Measurements from ENCODE around the gene MPO. TPM values are rescaled to one million over a fixed set of nuclear protein-coding genes. Genes with fewer than 3 reads are reported as not detected.

Gene MPO
- polyA plus RNA-seq, 2 of the 4 experiments (the other 2 are of a cell fraction) = not detected

GRCh38 chr17:58314706-58315015, 33.9 kb upstream of the MPO start:
- CTCF ChIA-PET = interaction anchor here (0.7 to 19.5 kb wide), 9 partner anchors 11 to 135 kb away, joined by 3 to 315 read pairs (median 65); partner anchors contain the start of gene RNF43
- no peak for TF ChIP-seq KDM1A (IDR thresholded peaks at IDR 0.05; ENCODE audit: low read depth)
- TF ChIP-seq BHLHE40 (IDR thresholded peaks at IDR 0.05; ENCODE audit: low read depth, low read length) = no peak
- TF ChIP-seq MYC (IDR thresholded peaks at IDR 0.05; ENCODE audit: borderline replicate concordance, low read length) = no peak
- TF ChIP-seq NFE2L2 (conservative IDR thresholded peaks at IDR 0.05; ENCODE audit: low read length) = no peak
- TF ChIP-seq CBX8 (IDR thresholded peaks at IDR 0.05) = no peak
- TF ChIP-seq, protein P1, sequence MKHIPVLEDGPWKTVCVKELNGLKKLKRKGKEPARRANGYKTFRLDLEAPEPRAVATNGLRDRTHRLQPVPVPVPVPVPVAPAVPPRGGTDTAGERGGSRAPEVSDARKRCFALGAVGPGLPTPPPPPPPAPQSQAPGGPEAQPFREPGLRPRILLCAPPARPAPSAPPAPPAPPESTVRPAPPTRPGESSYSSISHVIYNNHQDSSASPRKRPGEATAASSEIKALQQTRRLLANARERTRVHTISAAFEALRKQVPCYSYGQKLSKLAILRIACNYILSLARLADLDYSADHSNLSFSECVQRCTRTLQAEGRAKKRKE (CRISPR knock-in tag; IDR thresholded peaks at IDR 0.05; ENCODE audit: low read depth) = no peak
- TF ChIP-seq KDM5A (IDR thresholded peaks at IDR 0.05) = no peak
- no peak for TF ChIP-seq EHMT2 (IDR thresholded peaks at IDR 0.05; ENCODE audit: low read depth)
- no peak for TF ChIP-seq GATA3 (IDR thresholded peaks at IDR 0.05; ENCODE audit: borderline replicate concordance)
- no peak for TF ChIP-seq HOXB13 (CRISPR knock-in tag; IDR thresholded peaks at IDR 0.05; ENCODE audit: low read depth)
- TF ChIP-seq NPAS2 (CRISPR knock-in tag; IDR thresholded peaks at IDR 0.05; ENCODE audit: borderline replicate concordance) = no peak
- no peak for TF ChIP-seq CHD2 (IDR thresholded peaks at IDR 0.05; ENCODE audit: low read length, partially characterized antibody)
- no peak for TF ChIP-seq SREBF2 (IDR thresholded peaks at IDR 0.05)
- no peak for TF ChIP-seq HOXB5 (CRISPR knock-in tag; IDR thresholded peaks at IDR 0.05)
- no peak for TF ChIP-seq CHD4 (IDR thresholded peaks at IDR 0.05; ENCODE audit: borderline replicate concordance)
- no peak for TF ChIP-seq CEBPB (IDR thresholded peaks at IDR 0.05)
- ATAC-seq (no peak), DNase-seq (ENCODE audit: low read depth in 1 of 2, low spot score in 1 of 2) (no peak), FAIRE-seq (no peak)
- H3K4me3 ChIP-seq = no peak overlapping the region
- POLR2A ChIA-PET = no interaction called here
- H3K9me3 ChIP-seq = no peaks in the 10 kb centered on the region
- no peak overlapping the region for H3K27ac ChIP-seq
- peaks cover 6% of the 10 kb centered on the region; the same call in 2 of the 3 replicates for H3K4me1 ChIP-seq
- WGBS (ENCODE audit: missing lambda C conversion rate) = 58% methylated on average over 6 of the region's 6 CpGs
- no peak overlapping the region for H3K4me2 ChIP-seq

DNA sequence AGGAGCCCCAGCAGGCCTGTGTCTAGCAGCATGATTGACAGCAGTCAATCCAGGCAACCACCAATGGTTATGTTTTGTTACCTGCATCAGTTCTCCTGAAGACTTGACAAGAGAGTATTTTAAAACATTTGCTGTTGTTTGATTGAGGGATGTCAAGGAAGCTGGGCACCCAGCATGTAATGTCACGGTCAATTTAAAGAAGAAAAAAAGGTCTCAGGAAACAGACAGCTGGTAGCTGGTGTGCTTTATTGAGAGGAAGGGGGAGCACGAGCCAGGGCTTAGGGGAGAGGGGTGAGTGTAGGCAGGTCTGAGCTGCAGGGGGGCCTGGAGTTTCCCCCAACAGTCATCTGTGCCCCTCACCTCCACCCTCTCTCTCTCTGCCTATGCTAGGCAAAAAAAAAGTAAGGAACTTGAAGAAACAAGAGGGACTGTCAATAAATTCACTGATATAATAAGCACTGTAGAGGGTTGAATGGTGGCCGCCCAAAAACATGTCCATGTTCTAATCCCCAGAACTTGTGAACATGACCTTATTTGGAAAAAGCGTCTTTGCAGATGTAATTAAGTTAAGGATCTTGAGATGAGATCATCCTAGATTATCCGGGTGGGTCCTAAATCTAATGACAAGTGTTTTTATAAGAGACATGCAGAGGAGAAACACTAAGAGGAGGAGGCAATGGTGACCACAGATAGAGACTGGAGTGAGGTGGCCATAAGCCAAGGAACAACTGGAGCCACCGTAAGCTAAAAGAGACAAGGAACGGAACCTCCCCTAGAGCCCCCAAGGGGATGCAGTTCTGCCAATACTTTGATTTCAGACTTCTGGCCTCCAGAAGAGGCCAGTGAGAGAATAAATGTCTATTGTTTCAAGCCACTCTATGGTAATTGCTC, 33.3 kb upstream of the MPO start:
- POLR2A ChIA-PET = no interaction called here
- 53% methylated on average over 7 of the region's 7 CpGs for WGBS (ENCODE audit: missing lambda C conversion rate)
- no peak for FAIRE-seq
- no peak overlapping the region for H3K27ac ChIP-seq
- H3K4me1 ChIP-seq = peaks cover 6% of the 10 kb centered on the region; the same call in 2 of the 3 replicates
- DNase-seq (ENCODE audit: low read depth in 1 of 2, low spot score in 1 of 2) = no peak
- no peak for ATAC-seq
- H3K9me3 ChIP-seq = no peaks in the 10 kb centered on the region
- CTCF ChIA-PET = interaction anchor here (0.6 to 19.5 kb wide), 10 partner anchors 10 to 211 kb away, joined by 3 to 315 read pairs (median 6); partner anchors contain the start of gene RNF43
- H3K4me2 ChIP-seq = no peak overlapping the region
- H3K4me3 ChIP-seq = no peak overlapping the region
- no peak for TF ChIP-seq GATA3 (IDR thresholded peaks at IDR 0.05; ENCODE audit: borderline replicate concordance)
- TF ChIP-seq, protein P2, sequence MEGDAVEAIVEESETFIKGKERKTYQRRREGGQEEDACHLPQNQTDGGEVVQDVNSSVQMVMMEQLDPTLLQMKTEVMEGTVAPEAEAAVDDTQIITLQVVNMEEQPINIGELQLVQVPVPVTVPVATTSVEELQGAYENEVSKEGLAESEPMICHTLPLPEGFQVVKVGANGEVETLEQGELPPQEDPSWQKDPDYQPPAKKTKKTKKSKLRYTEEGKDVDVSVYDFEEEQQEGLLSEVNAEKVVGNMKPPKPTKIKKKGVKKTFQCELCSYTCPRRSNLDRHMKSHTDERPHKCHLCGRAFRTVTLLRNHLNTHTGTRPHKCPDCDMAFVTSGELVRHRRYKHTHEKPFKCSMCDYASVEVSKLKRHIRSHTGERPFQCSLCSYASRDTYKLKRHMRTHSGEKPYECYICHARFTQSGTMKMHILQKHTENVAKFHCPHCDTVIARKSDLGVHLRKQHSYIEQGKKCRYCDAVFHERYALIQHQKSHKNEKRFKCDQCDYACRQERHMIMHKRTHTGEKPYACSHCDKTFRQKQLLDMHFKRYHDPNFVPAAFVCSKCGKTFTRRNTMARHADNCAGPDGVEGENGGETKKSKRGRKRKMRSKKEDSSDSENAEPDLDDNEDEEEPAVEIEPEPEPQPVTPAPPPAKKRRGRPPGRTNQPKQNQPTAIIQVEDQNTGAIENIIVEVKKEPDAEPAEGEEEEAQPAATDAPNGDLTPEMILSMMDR (IDR thresholded peaks at IDR 0.05) = no peak
- no peak for TF ChIP-seq NFE2L2 (conservative IDR thresholded peaks at IDR 0.05; ENCODE audit: low read length)
- TF ChIP-seq FOXS1 (CRISPR knock-in tag; IDR thresholded peaks at IDR 0.05) = no peak
- no peak for TF ChIP-seq REST (IDR thresholded peaks at IDR 0.05)
- no peak for TF ChIP-seq MYC (IDR thresholded peaks at IDR 0.05; ENCODE audit: borderline replicate concordance, low read length)
- no peak for TF ChIP-seq EP300 (IDR thresholded peaks at IDR 0.05)
- TF ChIP-seq CEBPB (IDR thresholded peaks at IDR 0.05) = no peak
- TF ChIP-seq NPAS2 (CRISPR knock-in tag; IDR thresholded peaks at IDR 0.05; ENCODE audit: borderline replicate concordance) = no peak
- TF ChIP-seq CBX2 (IDR thresholded peaks at IDR 0.05; ENCODE audit: borderline replicate concordance, low read depth) = no peak
- TF ChIP-seq POLR2A (IDR thresholded peaks at IDR 0.05; ENCODE audit: low read length) = no peak
- TF ChIP-seq EHMT2 (IDR thresholded peaks at IDR 0.05; ENCODE audit: low read depth) = no peak
- TF ChIP-seq CHD2 (IDR thresholded peaks at IDR 0.05; ENCODE audit: low read length, partially characterized antibody) = no peak
- no peak for TF ChIP-seq ZSCAN20 (CRISPR knock-in tag; IDR thresholded peaks at IDR 0.05)
- no peak for TF ChIP-seq RFX5 (IDR thresholded peaks at IDR 0.05)
- TF ChIP-seq FOSL2 (IDR thresholded peaks at IDR 0.05) = no peak
- TF ChIP-seq FOSL2 (CRISPR knock-in tag; IDR thresholded peaks at IDR 0.05) = no peak
- no peak for TF ChIP-seq HOXB5 (CRISPR knock-in tag; IDR thresholded peaks at IDR 0.05)
- TF ChIP-seq FOSB (CRISPR knock-in tag; IDR thresholded peaks at IDR 0.05) = no peak
- no peak for TF ChIP-seq ESRRA (IDR thresholded peaks at IDR 0.05; ENCODE audit: borderline replicate concordance, low read length)

Data from A549 (cell line).